GM12878 (cell line): ENCODE data around the gene HMGXB4.

Experiments
- BACH1 ChIP-seq: fragments of 450-650 bp; IDR thresholded peaks from 2 replicates; pipeline ENCODE4 v1.6.1; 2017; ENCODE audit warnings: mild to moderate bottlenecking, borderline replicate concordance
- EP300 ChIP-seq, 2 experiments: fragments of 150-350 bp in 1 of 2; IDR thresholded peaks; 2 replicates each; pipeline ENCODE4 v1.6.1; 2011 to 2012; ENCODE audit warnings: low read depth in 2 of 2, low read length in 2 of 2, borderline replicate concordance in 1 of 2, improper control_type of control experiment in 1 of 2, inconsistent platforms in 1 of 2; ENCODE audit not compliant: control insufficient read depth in 1 of 2
- ESRRA ChIP-seq: IDR thresholded peaks from 2 replicates; pipeline ENCODE4 v1.6.1; 2012; ENCODE audit warnings: mild to moderate bottlenecking, low read length, improper control_type of control experiment
- EZH2 ChIP-seq: IDR thresholded peaks from 2 replicates; pipeline ENCODE4 v1.6.1; 2012; ENCODE audit warnings: low read depth, mild to moderate bottlenecking, control low read depth, inconsistent platforms, low read length, borderline replicate concordance; ENCODE audit not compliant: control insufficient read depth
- HDGF ChIP-seq: fragments of 450-650 bp; IDR thresholded peaks from 2 replicates; pipeline ENCODE4 v1.6.1; 2016; ENCODE audit warnings: antibody characterized with exemption
- NFIC ChIP-seq: IDR thresholded peaks from 2 replicates; pipeline ENCODE4 v1.6.1; 2012; ENCODE audit warnings: low read depth, mild to moderate bottlenecking, inconsistent platforms, low read length, moderate library complexity
- NR2C2 ChIP-seq: IDR thresholded peaks from 2 replicates; pipeline ENCODE4 v1.6.1; 2011; ENCODE audit warnings: borderline replicate concordance, low read depth; ENCODE audit not compliant: control insufficient read depth, insufficient read length
- POLR2AphosphoS5 ChIP-seq: IDR thresholded peaks from 2 replicates; pipeline ENCODE4 v1.6.1; 2011; ENCODE audit warnings: mild to moderate bottlenecking, low read length, inconsistent platforms
- RFX5 ChIP-seq: IDR thresholded peaks from 2 replicates; pipeline ENCODE4 v1.6.1; 2011; ENCODE audit warnings: low read depth, low read length, improper control_type of control experiment
- TF ChIP-seq, protein P1 (sequence below), 3 experiments: IDR thresholded peaks in 2 of 3; conservative IDR thresholded peaks in 1 of 3; 2 replicates each; pipeline ENCODE4 v1.5.1; 2011; ENCODE audit warnings: low read depth in 3 of 3, low read length in 3 of 3, mild to moderate bottlenecking in 3 of 3, control low read depth in 2 of 3, moderate library complexity in 2 of 3, inconsistent platforms in 1 of 3, mixed read lengths in 1 of 3; ENCODE audit not compliant: control insufficient read depth in 2 of 3, insufficient read depth in 1 of 3; ENCODE audit errors: extremely low read depth in 1 of 3
- TF ChIP-seq, protein P2 (sequence below): IDR thresholded peaks from 2 replicates; pipeline ENCODE4 v1.6.1; 2011; ENCODE audit warnings: low read depth, mild to moderate bottlenecking, low read length, moderate library complexity, borderline replicate concordance; ENCODE audit errors: extremely low read depth
- TF ChIP-seq, protein P3 (sequence below): fragments of 450-650 bp; IDR thresholded peaks from 2 replicates; pipeline ENCODE4 v1.6.1; 2017; ENCODE audit warnings: mild to moderate bottlenecking
- TF ChIP-seq, protein P4 (sequence below): IDR thresholded peaks from 2 replicates; pipeline ENCODE4 v1.6.1; 2012; ENCODE audit warnings: mild to moderate bottlenecking, low read depth, low read length

DNA sequence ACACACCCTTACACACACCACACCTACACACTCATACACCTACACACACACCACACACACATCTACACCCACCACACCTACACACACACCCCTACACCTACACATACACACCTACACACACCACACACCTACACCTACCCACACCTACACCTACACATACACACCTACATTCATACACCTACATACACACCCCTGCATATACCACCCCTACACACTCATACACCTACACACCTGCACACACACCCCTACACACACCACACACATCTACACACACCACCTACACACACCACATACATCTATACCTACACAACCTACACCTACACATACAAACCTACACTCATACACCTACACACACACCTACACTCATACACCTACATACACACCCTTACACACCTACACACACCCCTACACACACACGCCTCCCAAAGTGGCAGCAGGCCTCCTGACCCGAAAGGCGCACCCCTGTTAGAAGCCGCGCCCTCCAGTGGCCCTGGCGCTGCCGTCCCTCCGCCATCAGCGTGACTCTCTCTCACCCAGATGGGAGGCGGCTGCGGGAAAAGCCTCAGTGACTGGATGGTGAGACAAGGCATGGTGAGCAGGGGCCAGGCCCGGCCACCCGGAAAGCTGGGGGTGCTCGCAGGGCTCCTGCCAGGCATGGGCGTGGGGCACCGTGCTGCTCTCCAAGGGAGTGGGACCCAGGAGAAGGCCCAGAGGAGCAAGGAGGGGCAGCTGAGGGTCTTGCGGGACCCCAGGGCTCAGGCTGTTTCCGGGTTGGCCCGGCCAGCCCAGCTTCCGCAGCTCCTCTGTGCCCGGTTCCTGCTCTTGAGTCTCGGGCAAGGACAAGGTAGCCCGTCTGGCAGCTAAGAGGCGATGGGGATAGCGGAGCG, 86.6 kb downstream of the HMGXB4 start:
- TF ChIP-seq HDGF (no peak), RFX5 (no peak), EP300 (IDR thresholded peaks at IDR 0.05; ENCODE audit: borderline replicate concordance in 1 of 2, control insufficient read depth in 1 of 2, low read depth in 2 of 2, low read length in 2 of 2) (no peak), BACH1 (no peak), ESRRA (no peak), NFIC (no peak), POLR2AphosphoS5 (no peak), NR2C2 (no peak), EZH2 (no peak)
- TF ChIP-seq, protein P1, sequence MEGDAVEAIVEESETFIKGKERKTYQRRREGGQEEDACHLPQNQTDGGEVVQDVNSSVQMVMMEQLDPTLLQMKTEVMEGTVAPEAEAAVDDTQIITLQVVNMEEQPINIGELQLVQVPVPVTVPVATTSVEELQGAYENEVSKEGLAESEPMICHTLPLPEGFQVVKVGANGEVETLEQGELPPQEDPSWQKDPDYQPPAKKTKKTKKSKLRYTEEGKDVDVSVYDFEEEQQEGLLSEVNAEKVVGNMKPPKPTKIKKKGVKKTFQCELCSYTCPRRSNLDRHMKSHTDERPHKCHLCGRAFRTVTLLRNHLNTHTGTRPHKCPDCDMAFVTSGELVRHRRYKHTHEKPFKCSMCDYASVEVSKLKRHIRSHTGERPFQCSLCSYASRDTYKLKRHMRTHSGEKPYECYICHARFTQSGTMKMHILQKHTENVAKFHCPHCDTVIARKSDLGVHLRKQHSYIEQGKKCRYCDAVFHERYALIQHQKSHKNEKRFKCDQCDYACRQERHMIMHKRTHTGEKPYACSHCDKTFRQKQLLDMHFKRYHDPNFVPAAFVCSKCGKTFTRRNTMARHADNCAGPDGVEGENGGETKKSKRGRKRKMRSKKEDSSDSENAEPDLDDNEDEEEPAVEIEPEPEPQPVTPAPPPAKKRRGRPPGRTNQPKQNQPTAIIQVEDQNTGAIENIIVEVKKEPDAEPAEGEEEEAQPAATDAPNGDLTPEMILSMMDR (IDR thresholded peaks at IDR 0.05 in 2 of 3, conservative IDR thresholded peaks at IDR 0.05 in 1 of 3; ENCODE audit: control insufficient read depth in 2 of 3, extremely low read depth in 1 of 3, insufficient read depth in 1 of 3, low read depth in 3 of 3, low read length in 3 of 3) = no peak
- TF ChIP-seq, protein P2, sequence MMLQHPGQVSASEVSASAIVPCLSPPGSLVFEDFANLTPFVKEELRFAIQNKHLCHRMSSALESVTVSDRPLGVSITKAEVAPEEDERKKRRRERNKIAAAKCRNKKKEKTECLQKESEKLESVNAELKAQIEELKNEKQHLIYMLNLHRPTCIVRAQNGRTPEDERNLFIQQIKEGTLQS = no peak
- TF ChIP-seq, protein P3, sequence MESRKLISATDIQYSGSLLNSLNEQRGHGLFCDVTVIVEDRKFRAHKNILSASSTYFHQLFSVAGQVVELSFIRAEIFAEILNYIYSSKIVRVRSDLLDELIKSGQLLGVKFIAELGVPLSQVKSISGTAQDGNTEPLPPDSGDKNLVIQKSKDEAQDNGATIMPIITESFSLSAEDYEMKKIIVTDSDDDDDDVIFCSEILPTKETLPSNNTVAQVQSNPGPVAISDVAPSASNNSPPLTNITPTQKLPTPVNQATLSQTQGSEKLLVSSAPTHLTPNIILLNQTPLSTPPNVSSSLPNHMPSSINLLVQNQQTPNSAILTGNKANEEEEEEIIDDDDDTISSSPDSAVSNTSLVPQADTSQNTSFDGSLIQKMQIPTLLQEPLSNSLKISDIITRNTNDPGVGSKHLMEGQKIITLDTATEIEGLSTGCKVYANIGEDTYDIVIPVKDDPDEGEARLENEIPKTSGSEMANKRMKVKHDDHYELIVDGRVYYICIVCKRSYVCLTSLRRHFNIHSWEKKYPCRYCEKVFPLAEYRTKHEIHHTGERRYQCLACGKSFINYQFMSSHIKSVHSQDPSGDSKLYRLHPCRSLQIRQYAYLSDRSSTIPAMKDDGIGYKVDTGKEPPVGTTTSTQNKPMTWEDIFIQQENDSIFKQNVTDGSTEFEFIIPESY = no peak
- TF ChIP-seq, protein P4, sequence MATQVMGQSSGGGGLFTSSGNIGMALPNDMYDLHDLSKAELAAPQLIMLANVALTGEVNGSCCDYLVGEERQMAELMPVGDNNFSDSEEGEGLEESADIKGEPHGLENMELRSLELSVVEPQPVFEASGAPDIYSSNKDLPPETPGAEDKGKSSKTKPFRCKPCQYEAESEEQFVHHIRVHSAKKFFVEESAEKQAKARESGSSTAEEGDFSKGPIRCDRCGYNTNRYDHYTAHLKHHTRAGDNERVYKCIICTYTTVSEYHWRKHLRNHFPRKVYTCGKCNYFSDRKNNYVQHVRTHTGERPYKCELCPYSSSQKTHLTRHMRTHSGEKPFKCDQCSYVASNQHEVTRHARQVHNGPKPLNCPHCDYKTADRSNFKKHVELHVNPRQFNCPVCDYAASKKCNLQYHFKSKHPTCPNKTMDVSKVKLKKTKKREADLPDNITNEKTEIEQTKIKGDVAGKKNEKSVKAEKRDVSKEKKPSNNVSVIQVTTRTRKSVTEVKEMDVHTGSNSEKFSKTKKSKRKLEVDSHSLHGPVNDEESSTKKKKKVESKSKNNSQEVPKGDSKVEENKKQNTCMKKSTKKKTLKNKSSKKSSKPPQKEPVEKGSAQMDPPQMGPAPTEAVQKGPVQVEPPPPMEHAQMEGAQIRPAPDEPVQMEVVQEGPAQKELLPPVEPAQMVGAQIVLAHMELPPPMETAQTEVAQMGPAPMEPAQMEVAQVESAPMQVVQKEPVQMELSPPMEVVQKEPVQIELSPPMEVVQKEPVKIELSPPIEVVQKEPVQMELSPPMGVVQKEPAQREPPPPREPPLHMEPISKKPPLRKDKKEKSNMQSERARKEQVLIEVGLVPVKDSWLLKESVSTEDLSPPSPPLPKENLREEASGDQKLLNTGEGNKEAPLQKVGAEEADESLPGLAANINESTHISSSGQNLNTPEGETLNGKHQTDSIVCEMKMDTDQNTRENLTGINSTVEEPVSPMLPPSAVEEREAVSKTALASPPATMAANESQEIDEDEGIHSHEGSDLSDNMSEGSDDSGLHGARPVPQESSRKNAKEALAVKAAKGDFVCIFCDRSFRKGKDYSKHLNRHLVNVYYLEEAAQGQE = no peak
